ENCODE data around the gene FBXW7. TPM values are rescaled to one million over a fixed set of nuclear protein-coding genes. Genes with fewer than 3 reads are reported as not detected.

Gene FBXW7
- total RNA-seq, 1 experiment from 2014 or later, result 23.0 TPM

DNA sequence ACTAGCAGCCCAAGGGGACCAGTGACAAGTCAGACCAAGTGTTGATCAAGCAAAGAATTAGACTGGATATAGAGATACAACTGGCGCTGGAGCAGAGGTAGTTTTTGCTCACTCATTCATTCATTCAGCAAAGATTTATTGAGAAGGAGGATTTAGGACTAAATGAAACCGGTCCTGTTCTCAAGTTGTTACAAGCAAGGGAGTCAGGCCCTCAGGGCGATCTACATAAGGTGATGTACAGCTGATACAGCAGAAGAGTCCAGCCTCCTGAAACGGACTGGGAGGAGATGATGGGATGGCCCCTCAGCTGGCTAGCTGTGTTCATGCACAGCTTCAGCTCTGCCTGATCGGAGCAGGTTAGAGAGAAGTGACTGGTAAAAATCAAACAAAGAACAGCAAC, 242.4 kb downstream of the FBXW7 start:
- Histone ChIP-seq H3K27me3 (ENCODE audit: insufficient read depth, low read length) (no peaks in the 10 kb centered on the region), H3K9me3 (ENCODE audit: control insufficient read depth in 1 of 2, insufficient read depth in 1 of 2, low read depth in 1 of 2, low read length in 2 of 2) (no peaks in the 10 kb centered on the region), H3K9ac (ENCODE audit: low read length) (no peak overlapping the region), H2AFZ (ENCODE audit: low read depth, low read length, poor library complexity, severe bottlenecking) (no peak overlapping the region), H3K4me1 (ENCODE audit: control insufficient read depth in 1 of 2, insufficient read depth in 2 of 2, low read length in 2 of 2) (no peaks in the 10 kb centered on the region), H3K4me3 (replicated peaks in 1 of 2; ENCODE audit: low read depth in 1 of 2, low read length in 2 of 2) (no peak overlapping the region), H3K36me3 (ENCODE audit: control insufficient read depth in 1 of 2, insufficient read depth in 2 of 2, low read length in 2 of 2) (no peaks in the 10 kb centered on the region), H3K9me2 (ENCODE audit: insufficient read depth) (no peaks in the 10 kb centered on the region), H3K4me2 (ENCODE audit: low read length) (no peak overlapping the region), H3K27ac (ENCODE audit: low read depth, low read length) (no peak overlapping the region), H3K79me2 (ENCODE audit: insufficient read depth, low read length) (no peaks in the 10 kb centered on the region), H4K20me1 (ENCODE audit: insufficient read depth) (no peaks in the 10 kb centered on the region)
- POLR2A ChIA-PET, result no interaction called here
- CTCF ChIA-PET, result no interaction called here
- BruUV-seq (replicated peaks), result no TSS peak
- intact Hi-C loops (cut with micrococcal nuclease), result no loop called here
- no peak for ATAC-seq
- no peak for DNase-seq (ENCODE audit: low read depth, low spot score)
- RAD21 ChIA-PET (ENCODE audit: low non-redundant PET in 1 of 2, low total read pairs in 2 of 2, uncharacterized antibody in 2 of 2, unreplicated experiment in 2 of 2), result no interaction called here
- TF ChIP-seq, protein P1, sequence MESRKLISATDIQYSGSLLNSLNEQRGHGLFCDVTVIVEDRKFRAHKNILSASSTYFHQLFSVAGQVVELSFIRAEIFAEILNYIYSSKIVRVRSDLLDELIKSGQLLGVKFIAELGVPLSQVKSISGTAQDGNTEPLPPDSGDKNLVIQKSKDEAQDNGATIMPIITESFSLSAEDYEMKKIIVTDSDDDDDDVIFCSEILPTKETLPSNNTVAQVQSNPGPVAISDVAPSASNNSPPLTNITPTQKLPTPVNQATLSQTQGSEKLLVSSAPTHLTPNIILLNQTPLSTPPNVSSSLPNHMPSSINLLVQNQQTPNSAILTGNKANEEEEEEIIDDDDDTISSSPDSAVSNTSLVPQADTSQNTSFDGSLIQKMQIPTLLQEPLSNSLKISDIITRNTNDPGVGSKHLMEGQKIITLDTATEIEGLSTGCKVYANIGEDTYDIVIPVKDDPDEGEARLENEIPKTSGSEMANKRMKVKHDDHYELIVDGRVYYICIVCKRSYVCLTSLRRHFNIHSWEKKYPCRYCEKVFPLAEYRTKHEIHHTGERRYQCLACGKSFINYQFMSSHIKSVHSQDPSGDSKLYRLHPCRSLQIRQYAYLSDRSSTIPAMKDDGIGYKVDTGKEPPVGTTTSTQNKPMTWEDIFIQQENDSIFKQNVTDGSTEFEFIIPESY (IDR thresholded peaks at IDR 0.05; ENCODE audit: extremely low read depth, insufficient replicate concordance, low read length), result no peak
- TF ChIP-seq SP1 (IDR thresholded peaks at IDR 0.05; ENCODE audit: low read depth) (no peak), SRF (IDR thresholded peaks at IDR 0.05; ENCODE audit: low read depth) (no peak), ELF1 (IDR thresholded peaks at IDR 0.05; ENCODE audit: borderline replicate concordance, low read depth) (no peak), ZNF274 (IDR thresholded peaks at IDR 0.05; ENCODE audit: low read depth, low read length) (no peak), TCF7L2 (IDR thresholded peaks at IDR 0.05; ENCODE audit: borderline replicate concordance, extremely low read depth, insufficient read depth, insufficient read length) (no peak), FOSL1 (IDR thresholded peaks at IDR 0.05; ENCODE audit: low read depth) (no peak)
- TF ChIP-seq, protein P2, sequence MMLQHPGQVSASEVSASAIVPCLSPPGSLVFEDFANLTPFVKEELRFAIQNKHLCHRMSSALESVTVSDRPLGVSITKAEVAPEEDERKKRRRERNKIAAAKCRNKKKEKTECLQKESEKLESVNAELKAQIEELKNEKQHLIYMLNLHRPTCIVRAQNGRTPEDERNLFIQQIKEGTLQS (IDR thresholded peaks at IDR 0.05), result no peak
- TF ChIP-seq, protein P3, sequence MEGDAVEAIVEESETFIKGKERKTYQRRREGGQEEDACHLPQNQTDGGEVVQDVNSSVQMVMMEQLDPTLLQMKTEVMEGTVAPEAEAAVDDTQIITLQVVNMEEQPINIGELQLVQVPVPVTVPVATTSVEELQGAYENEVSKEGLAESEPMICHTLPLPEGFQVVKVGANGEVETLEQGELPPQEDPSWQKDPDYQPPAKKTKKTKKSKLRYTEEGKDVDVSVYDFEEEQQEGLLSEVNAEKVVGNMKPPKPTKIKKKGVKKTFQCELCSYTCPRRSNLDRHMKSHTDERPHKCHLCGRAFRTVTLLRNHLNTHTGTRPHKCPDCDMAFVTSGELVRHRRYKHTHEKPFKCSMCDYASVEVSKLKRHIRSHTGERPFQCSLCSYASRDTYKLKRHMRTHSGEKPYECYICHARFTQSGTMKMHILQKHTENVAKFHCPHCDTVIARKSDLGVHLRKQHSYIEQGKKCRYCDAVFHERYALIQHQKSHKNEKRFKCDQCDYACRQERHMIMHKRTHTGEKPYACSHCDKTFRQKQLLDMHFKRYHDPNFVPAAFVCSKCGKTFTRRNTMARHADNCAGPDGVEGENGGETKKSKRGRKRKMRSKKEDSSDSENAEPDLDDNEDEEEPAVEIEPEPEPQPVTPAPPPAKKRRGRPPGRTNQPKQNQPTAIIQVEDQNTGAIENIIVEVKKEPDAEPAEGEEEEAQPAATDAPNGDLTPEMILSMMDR (IDR thresholded peaks at IDR 0.05 in 2 of 3, conservative IDR thresholded peaks at IDR 0.05 in 1 of 3; ENCODE audit: borderline replicate concordance in 1 of 3, insufficient read depth in 1 of 3, low read depth in 2 of 3, low read length in 2 of 3), result no peak

Data from HCT116 (cell line).